GOT3 (cell line): Measurements from ENCODE around the gene CCDC9B.
A peak's percentile ranks its signal among the peaks of the same experiment; 100 is the strongest.

Source experiments
- DNase-seq: peaks from one replicate; lab custom pipeline; 2025; ENCODE audit warnings: mixed read lengths; lab: John Stamatoyannopoulos, UW

Gene CCDC9B

GRCh38 chr15:40340740-40341400 lies at the start of gene CCDC9B:
Gene CCDC9B, minus strand, starts transcription at chr15:40340939. Its CDS starts 120 bp downstream, at chr15:40340819.
- DNase-seq, result peak; percentile 51

- DNase-seq, result no peak
These were observed 49.3 kb upstream of the CCDC9B start for GRCh38 chr15:40389824-40390595.

DNA sequence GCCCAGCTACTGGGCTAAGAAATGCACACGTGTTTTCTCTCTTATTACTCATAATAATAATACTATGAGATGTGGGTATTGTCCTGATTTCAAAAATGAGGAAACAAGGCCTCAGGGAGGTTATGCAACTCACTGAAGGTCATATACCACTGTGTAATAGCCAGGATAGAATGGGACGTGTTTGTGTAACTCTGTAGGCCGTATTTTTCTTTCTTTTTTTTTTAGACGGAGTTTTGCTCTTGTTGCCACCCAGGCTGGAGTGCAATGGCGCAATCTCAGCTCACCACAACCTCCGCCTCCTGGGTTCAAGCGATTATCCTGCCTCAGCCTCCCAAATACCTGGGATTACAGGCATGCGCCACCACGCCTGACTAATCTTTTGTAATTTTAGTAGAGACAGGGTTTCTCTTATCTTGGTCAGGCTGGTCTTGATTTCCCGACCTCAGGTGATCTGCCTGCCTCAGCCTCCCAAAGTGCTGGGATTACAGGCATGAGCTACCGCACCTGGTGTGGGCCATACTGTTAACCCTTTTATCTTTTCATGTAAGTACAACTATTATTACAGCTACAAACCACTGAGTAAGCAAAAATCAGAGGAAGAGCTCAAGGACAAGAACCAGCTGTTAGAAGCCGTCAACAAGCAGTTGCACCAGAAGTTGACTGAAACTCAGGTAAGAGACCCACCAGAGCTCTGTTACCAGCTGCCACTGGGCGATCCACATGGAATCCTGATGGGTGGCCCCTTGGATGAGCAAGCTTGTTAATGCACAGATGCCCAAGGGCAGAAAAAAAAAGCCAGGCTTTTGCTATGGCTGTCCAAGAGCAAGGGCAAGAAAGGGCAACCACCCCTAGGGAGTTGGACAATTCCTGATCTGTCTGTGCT lies 48.4 kb upstream of the CCDC9B start:
- DNase-seq, result no peak

DNA sequence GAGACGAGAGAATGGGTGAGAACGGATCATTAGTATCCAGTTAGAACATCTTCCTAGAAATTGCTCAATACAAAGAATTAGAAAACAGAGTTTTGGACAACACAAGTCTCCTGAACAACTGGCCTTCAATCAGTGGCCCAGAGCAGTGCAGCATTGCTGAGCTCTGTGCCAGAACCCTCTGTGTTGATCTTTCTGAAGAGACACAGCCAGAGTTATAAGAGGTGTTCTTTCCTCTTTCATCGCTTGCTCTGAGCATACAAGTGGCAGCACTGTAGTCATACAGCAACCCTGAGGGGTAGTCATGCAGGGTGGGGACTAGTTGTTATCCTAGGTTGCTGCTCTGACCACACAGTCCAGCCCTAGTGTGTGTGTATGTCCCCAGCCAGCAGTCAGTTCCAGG lies 45.7 kb upstream of the CCDC9B start:
- DNase-seq, result no peak

- peak; percentile 31 for DNase-seq
These were observed 42.1 kb upstream of the CCDC9B start, which contains the start of gene KNSTRN for GRCh38 chr15:40382580-40383456. Gene KNSTRN, plus strand, starts transcription at chr15:40382721. Its CDS starts 115 bp downstream, at chr15:40382836.

DNA sequence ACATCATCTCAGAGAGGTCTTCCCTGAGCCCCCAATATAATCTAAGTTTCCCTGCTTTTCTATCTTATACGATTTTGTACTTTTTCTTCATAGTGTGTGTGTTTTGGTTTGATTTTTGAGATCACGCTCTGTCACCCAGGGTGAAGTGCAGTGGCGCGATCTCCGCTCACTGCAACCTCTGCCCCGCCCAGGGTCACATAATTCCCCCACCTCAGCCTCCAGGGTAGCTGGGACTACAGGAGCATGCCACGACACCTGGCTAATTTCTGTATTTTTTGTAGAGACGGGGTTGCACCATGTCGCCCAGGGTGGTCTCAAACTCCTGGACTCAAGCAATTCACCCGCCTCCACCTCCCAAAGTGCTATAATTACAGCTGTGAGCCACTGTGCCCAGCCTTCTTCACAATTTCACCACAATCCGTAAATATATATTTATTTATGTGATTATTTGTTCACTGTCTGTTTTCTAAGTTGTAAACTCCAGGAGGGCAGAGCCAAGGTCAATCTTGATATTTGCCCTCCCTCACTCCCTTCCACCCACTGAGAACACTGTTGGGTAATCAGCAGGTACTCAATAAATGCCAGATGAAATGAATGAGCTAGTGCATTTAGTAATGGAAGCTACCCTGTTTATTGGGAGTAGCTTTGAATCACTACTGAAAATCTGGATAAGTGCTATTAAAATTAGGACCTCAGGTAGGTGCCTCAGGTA lies 41.2 kb upstream of the CCDC9B start:
- DNase-seq, result no peak

- DNase-seq, result no peak
These were observed 39.9 kb upstream of the CCDC9B start for GRCh38 chr15:40380636-40381035.

- DNase-seq, result peak; percentile 44
These were observed 39.1 kb upstream of the CCDC9B start for GRCh38 chr15:40379853-40380252.

- no peak for DNase-seq
These were observed 38.6 kb upstream of the CCDC9B start for GRCh38 chr15:40379374-40379773.

- no peak for DNase-seq
These were observed 36.9 kb upstream of the CCDC9B start for GRCh38 chr15:40377606-40378005.

- no peak for DNase-seq
These were observed 32.2 kb upstream of the CCDC9B start for GRCh38 chr15:40372981-40373380.

DNA sequence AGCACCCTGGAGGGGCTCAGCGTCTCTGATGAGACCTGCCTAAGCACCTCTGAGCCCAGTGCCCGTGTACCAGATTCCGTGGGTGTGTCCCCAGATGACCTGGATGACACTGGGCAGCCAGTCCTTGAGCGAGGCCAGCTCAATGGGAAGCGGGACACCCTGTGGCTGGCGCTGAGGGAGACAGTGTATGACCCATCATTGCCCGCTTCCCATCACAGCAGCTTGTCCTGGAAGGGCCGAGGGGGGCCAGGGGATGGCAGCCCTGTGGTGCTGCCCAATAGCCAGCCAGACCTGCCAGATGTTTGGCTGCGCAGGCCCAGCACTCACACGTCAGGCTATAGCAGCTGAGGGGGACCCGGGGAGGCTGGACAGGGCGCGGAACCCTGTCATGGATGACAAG lies 29.2 kb upstream of the CCDC9B start:
- no peak for DNase-seq

DNA sequence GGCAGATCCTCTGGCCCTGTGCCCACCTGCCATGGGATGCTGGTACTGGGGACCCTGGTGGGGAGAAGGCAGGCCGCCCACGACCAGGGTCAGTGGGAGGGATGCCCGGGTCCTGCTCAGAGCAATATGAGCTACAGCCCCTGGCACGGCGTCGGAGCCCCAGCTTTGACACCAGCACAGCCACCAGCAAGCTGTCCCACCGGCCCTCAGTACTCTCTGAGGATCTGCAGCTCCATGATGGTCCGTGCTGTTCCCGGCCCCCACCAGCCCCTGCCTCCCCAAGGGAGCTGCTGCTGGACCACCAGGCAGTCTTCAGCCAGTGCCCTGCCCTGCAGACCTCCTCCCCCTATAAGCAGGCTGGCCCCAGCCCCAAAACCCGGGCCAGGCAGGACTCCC lies 28.7 kb upstream of the CCDC9B start:
- no peak for DNase-seq

- no peak for DNase-seq
These were observed 28.2 kb upstream of the CCDC9B start for GRCh38 chr15:40368719-40369473.

- peak; percentile 39 for DNase-seq
These were observed 27.2 kb upstream of the CCDC9B start for GRCh38 chr15:40367686-40368611.

DNA sequence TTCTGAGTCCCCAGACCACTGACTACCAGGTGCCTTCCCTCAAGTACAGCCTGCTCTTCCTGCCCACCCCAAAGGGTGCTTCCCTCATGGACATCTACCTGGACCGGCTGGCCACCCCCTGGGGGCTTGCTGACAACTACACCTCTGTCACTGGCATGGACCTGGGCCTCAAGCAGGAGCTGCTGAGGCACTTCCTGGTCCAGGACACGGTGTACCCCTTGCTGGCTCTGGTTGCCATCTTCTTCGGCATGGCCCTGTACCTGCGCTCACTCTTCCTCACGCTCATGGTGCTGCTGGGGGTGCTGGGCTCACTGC lies 26.6 kb upstream of the CCDC9B start:
- no peak for DNase-seq

- DNase-seq, result no peak
These were observed 26.0 kb upstream of the CCDC9B start for GRCh38 chr15:40366457-40367370.
